ENCODE results near the gene PLCB1. TPM values are rescaled to one million over a fixed set of nuclear protein-coding genes. Genes with fewer than 3 reads are reported as not detected.

Gene PLCB1
- total RNA-seq, 1 experiment from 2014 or later: 6.0 TPM

GRCh38 chr20:8527998-8528723 lies 396.1 kb downstream of the PLCB1 start:
- intact Hi-C loops (cut with micrococcal nuclease; ENCODE audit: unreplicated experiment): no loop called here

GRCh38 chr20:8530022-8530421 lies 398.0 kb downstream of the PLCB1 start:
- no peak for DNase-seq
- no peaks in the 10 kb centered on the region for H3K9me3 Mint-ChIP-seq (ENCODE audit: low read depth, unreplicated experiment)
- intact Hi-C loops (cut with micrococcal nuclease; ENCODE audit: unreplicated experiment): loop anchor here (10.0 kb wide), 1 partner anchor 485 kb away; no protein-coding TSS in a partner anchor
- H3K27ac Mint-ChIP-seq (ENCODE audit: unreplicated experiment): no peak overlapping the region
- no peak overlapping the region for H3K4me3 Mint-ChIP-seq (ENCODE audit: low read depth, unreplicated experiment)
- no peaks in the 10 kb centered on the region for H3K4me1 Mint-ChIP-seq (ENCODE audit: low read depth, unreplicated experiment)
- H3K27me3 Mint-ChIP-seq (ENCODE audit: unreplicated experiment): no peaks in the 10 kb centered on the region
- BruUV-seq (replicated peaks): no TSS peak
- TF ChIP-seq CTCF (IDR thresholded peaks at IDR 0.05; ENCODE audit: unreplicated experiment): no peak
- CTCF ChIA-PET: no interaction called here
- no peaks in the 10 kb centered on the region for H3K36me3 Mint-ChIP-seq (ENCODE audit: insufficient read depth, unreplicated experiment)

More at GRCh38 chr20:8527998-8528723, 396.1 kb downstream of the PLCB1 start:
- Mint-ChIP-seq H3K4me1 (ENCODE audit: low read depth, unreplicated experiment) (no peaks in the 10 kb centered on the region), H3K36me3 (ENCODE audit: insufficient read depth, unreplicated experiment) (no peaks in the 10 kb centered on the region), H3K27ac (ENCODE audit: unreplicated experiment) (no peak overlapping the region), H3K27me3 (ENCODE audit: unreplicated experiment) (no peaks in the 10 kb centered on the region), H3K9me3 (ENCODE audit: low read depth, unreplicated experiment) (no peaks in the 10 kb centered on the region), H3K4me3 (ENCODE audit: low read depth, unreplicated experiment) (no peak overlapping the region)
- DNase-seq: no peak
- TF ChIP-seq CTCF (IDR thresholded peaks at IDR 0.05; ENCODE audit: unreplicated experiment): no peak
- no TSS peak for BruUV-seq (replicated peaks)
- CTCF ChIA-PET: no interaction called here

- Mint-ChIP-seq H3K9me3 (ENCODE audit: low read depth, unreplicated experiment) (no peaks in the 10 kb centered on the region), H3K27me3 (ENCODE audit: unreplicated experiment) (no peaks in the 10 kb centered on the region), H3K36me3 (ENCODE audit: insufficient read depth, unreplicated experiment) (no peaks in the 10 kb centered on the region), H3K27ac (ENCODE audit: unreplicated experiment) (no peak overlapping the region), H3K4me3 (ENCODE audit: low read depth, unreplicated experiment) (no peak overlapping the region), H3K4me1 (ENCODE audit: low read depth, unreplicated experiment) (no peaks in the 10 kb centered on the region)
- BruUV-seq (replicated peaks): no TSS peak
- DNase-seq: no peak
- TF ChIP-seq CTCF (IDR thresholded peaks at IDR 0.05; ENCODE audit: unreplicated experiment): no peak
- CTCF ChIA-PET: no interaction called here
- intact Hi-C loops (cut with micrococcal nuclease; ENCODE audit: unreplicated experiment): loop anchor here (10.0 kb wide), 1 partner anchor 487 kb away; no protein-coding TSS in a partner anchor
Observed at GRCh38 chr20:8532169-8532568, 400.1 kb downstream of the PLCB1 start.

GRCh38 chr20:8534368-8535160 lies 402.5 kb downstream of the PLCB1 start:
- BruUV-seq (replicated peaks): no TSS peak
- H3K36me3 Mint-ChIP-seq (ENCODE audit: insufficient read depth, unreplicated experiment): no peaks in the 10 kb centered on the region
- intact Hi-C loops (cut with micrococcal nuclease; ENCODE audit: unreplicated experiment): loop anchor here (5.0 to 10.0 kb wide), 3 partner anchors 188 to 490 kb away; partner anchors contain the start of gene PLCB1
- no peak overlapping the region for H3K4me3 Mint-ChIP-seq (ENCODE audit: low read depth, unreplicated experiment)
- DNase-seq: no peak
- no peak overlapping the region for H3K27ac Mint-ChIP-seq (ENCODE audit: unreplicated experiment)
- H3K4me1 Mint-ChIP-seq (ENCODE audit: low read depth, unreplicated experiment): no peaks in the 10 kb centered on the region
- H3K27me3 Mint-ChIP-seq (ENCODE audit: unreplicated experiment): peaks cover 7% of the 10 kb centered on the region
- H3K9me3 Mint-ChIP-seq (ENCODE audit: low read depth, unreplicated experiment): no peaks in the 10 kb centered on the region
- TF ChIP-seq CTCF (IDR thresholded peaks at IDR 0.05; ENCODE audit: unreplicated experiment): no peak
- CTCF ChIA-PET: interaction anchor here (1.2 kb wide), 1 partner anchor 187 kb away, joined by 6 read pairs; no protein-coding TSS in a partner anchor

Data from Calu3 (cell line).